Activated CD4-positive, alpha-beta T cell treated with anti-CD3 and anti-CD28 coated beads, Interleukin-2, amount 50 U/mL, for 1 hour (primary cell): Measurements from ENCODE around the gene CDC42EP1.
"Not testable (repeated sequence)": the region's sequence is repeated elsewhere in the genome, so short reads cannot be mapped to it uniquely, and the experiment has no call there.

Experiments used
- DNase-seq: peaks from one replicate; pipeline ENCODE4 v3.0.0-alpha.2; 2020

Gene CDC42EP1

GRCh38 chr22:37588546-37589215, 28.4 kb downstream of the CDC42EP1 start:
- no peak for DNase-seq

- DNase-seq = no peak
Observed at GRCh38 chr22:37589636-37590035, 29.4 kb downstream of the CDC42EP1 start.

GRCh38 chr22:37591081-37591480, 30.8 kb downstream of the CDC42EP1 start:
- DNase-seq = not testable (repeated sequence)

- DNase-seq = no peak
Observed at GRCh38 chr22:37591823-37592404, 31.6 kb downstream of the CDC42EP1 start.

GRCh38 chr22:37594237-37594636, 34.0 kb downstream of the CDC42EP1 start:
- DNase-seq = no peak

GRCh38 chr22:37599153-37599552, 38.9 kb downstream of the CDC42EP1 start:
- DNase-seq = no peak

GRCh38 chr22:37601203-37601539, 40.9 kb downstream of the CDC42EP1 start:
- no peak for DNase-seq

GRCh38 chr22:37601540-37602442, 41.5 kb downstream of the CDC42EP1 start:
- DNase-seq = no peak

GRCh38 chr22:37602546-37603277, 42.4 kb downstream of the CDC42EP1 start:
- DNase-seq = not testable (repeated sequence)

- DNase-seq = no peak
Observed at GRCh38 chr22:37604074-37604473, 43.8 kb downstream of the CDC42EP1 start.

GRCh38 chr22:37604875-37605274, 44.6 kb downstream of the CDC42EP1 start:
- DNase-seq = peak; percentile 49

GRCh38 chr22:37607010-37607934, 47.0 kb downstream of the CDC42EP1 start:
- peak; percentile 94 for DNase-seq

- no peak for DNase-seq
Observed at GRCh38 chr22:37607935-37608476, 47.7 kb downstream of the CDC42EP1 start.

- DNase-seq = peak; percentile 95
Observed at GRCh38 chr22:37608477-37609239, 48.4 kb downstream of the CDC42EP1 start, which contains the start of gene GGA1. Gene GGA1, plus strand, starts transcription at chr22:37608834. Its CDS starts 27 bp downstream, at chr22:37608861.

GRCh38 chr22:37609240-37610152, 49.2 kb downstream of the CDC42EP1 start:
- DNase-seq = no peak

GRCh38 chr22:37610153-37610475, 49.8 kb downstream of the CDC42EP1 start:
- not testable (repeated sequence) for DNase-seq

- no peak for DNase-seq
Observed at GRCh38 chr22:37610480-37611129, 50.3 kb downstream of the CDC42EP1 start.

- DNase-seq = no peak
Observed at GRCh38 chr22:37611207-37611606, 50.9 kb downstream of the CDC42EP1 start.
